Right ventricle myocardium inferior (tissue), 1 donor: ENCODE results near the gene KCNN1. TPM values are rescaled to one million over a fixed set of nuclear protein-coding genes. Genes with fewer than 3 reads are reported as not detected.
"Not testable (repeated sequence)": the region's sequence is repeated elsewhere in the genome, so short reads cannot be mapped to it uniquely, and the experiment has no call there.

Source experiments
- ATAC-seq: fragments of 200-7000 bp; cut with Tn5 transposase; one replicate; pipeline ENCODE4 v1.9.1; 2020; ENCODE audit warnings: mild to moderate bottlenecking, moderate library complexity
- DNase-seq: peaks from one replicate; pipeline ENCODE4 v3.0.0; 2021; ENCODE audit errors: missing footprints
- intact Hi-C: fragments of 100-400 bp; cut with DNase I; formaldehyde crosslinking; loops from one replicate; pipeline ENCODE4 v1.11.0; 2022
- total RNA-seq: library from RNA; stranded (reverse); fragmentation: NEBNext Ultra II Directional; extraction: Animal tissue kit (Norgen Biotek cat#: 25700); gene quantifications from one replicate; pipeline ENCODE4 v1.2.1, GENCODE V29; 2021
- donor health status: DM: no; HTN: yes; CAD: no; lungs with severe emphysema.

KCNN1 gene
- total RNA-seq, 1 donor from 2014 or later: not detected

DNA sequence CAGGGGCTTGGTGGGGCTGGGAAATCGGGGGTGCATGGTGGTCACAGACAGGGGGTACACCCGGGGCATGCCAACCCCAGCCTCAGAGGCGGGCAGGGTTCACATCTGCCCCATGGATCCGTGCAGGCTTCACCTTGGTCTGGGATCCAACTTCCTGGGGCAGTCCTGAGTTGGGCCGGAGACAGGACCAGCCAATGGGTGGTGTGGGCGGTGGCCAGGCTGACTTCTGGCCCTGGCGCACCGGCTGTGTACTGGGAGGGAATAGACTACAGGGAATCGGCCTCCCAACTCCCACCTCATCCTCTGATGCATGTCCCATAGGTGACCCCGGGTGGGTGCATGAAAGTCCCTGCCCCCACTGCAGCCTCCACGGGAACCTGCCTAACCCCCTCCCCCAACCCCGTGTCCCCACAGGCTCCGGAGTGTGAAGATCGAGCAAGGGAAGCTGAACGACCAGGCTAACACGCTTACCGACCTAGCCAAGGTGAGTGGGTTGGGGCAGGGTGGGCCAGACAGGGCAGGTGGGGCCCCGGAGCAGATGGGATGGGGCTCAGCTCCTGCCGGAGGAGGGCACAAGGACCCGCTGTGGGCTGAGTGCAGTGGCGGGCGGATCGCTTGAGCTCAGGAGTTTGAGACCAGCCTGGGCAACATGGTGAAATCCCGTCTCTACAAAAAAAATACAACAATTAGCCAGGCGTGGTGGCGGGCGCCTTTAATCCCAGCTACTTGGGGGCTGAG lies 26.3 kb downstream of the KCNN1 start:
- ATAC-seq: no peak
- DNase-seq: no peak
- intact Hi-C loops: no loop called here

DNA sequence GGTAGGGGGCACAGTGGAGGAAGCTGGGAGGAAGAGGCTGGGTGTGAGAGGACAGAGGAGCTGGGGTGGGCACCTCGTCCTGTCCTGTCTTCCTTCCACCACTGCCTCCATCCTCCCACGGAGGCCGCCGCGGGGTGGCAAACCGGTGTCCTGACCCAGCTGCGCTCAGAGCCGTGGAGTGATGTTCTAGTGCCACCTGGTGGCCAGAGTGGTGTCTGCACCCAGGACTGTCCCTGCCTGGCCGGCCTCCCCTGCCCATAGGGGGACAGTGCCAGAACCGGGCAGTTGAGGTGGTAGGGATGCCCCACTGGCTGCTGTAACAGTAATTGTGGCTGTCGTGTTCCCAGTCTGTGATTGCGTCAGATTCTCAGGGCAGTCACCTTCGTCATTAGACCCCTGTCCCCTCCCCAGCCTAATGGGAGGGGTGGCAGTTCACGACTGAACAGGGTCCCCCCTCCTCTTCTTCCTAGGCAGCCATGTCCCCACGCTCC lies 30.0 kb downstream of the KCNN1 start:
- ATAC-seq (peak; percentile 85), DNase-seq (peak; percentile 91)
- intact Hi-C loops: loop anchor here (1.0 to 2.0 kb wide), 2 partner anchors 59 to 138 kb away; partner anchors contain the start of gene RPL18A

DNA sequence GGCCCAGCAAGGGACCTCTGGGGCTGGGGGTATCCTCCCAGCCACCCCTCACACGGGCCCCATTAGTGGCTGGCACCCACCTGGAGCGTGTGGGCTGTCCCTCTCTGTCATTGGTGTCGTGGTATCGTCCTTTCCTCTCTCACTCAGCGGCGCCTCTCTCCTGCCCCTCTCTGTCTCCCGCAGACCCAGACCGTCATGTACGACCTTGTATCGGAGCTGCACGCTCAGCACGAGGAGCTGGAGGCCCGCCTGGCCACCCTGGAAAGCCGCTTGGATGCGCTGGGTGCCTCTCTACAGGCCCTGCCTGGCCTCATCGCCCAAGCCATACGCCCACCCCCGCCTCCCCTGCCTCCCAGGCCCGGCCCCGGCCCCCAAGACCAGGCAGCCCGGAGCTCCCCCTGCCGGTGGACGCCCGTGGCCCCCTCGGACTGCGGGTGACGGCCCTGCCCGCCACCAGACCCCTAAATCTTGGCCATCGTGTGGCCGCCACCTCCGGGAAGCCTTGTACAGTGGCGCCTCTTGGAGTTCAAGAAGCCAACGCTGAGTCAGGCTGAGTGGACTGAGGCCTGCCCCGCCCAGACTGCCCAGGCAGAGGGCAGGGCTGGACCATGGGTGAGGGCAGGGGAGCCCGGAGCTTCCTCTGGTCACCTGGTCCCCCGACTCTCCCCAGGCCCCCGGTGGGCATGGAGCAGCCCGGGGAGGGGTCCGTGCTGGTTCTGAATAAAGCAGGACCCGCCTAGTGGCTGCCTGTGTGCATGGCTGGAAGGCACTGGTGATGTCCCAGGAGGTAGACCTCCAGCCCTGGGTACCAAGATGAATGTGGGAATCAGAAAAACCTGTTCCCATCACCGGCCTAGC lies 31.3 kb downstream of the KCNN1 start:
- ATAC-seq (no peak), DNase-seq (no peak)
- intact Hi-C loops: loop anchor here (1.0 to 2.0 kb wide), 2 partner anchors 60 to 139 kb away; partner anchors contain the start of gene RPL18A

DNA sequence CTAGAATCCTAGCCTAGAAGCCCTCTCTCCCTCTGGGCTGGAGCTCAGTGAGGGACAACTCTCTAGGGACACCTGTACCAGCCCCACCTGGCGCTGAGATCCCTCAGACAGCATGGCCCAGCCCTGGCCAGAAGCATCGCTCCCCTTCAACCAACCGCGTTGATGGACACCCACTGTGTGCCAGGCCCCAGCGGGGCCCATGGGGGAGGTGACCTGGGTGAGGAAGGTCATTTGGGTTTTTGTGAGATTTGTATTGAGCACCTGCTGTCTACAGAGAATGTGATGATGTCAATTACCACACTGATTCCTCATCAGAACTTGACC lies 31.9 kb downstream of the KCNN1 start:
- ATAC-seq: no peak
- intact Hi-C loops: no loop called here
- DNase-seq: no peak

DNA sequence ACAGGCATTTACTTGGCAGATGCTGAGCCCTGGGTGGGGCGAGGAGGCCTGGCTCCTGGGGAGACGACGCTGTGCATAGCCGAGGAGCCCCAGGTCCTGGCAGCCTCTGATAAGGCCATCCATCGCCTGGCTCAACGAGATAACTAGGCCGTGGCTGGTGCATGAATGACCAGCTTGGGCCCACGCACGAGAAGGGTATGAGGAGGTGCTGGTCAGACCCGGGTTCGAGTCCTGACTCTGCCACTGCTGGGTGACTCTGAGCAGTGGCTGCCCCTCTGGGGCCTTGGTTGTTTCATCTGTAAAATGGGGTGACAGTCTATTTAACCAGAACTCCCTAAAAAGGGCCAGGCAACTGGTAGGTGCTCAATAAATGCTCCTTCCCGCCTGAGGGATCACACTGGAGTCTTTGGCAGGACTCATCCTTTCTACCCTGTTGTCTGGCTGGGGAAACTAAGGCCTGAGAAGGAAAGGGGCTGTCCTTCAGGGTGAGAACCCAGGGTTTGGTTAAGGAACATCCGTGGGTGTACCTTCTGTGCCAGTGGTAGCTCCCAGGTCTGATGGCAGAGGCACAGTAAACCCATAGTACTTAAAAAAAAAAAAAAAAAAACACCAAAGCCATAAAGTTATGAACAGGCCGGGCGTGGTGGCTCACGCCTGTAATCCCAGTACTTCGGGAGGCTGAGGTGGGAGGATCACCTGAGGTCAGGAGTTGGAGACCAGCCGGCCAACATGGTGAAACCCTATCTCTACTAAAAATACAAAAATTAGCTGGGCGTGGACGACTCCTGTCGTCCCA lies 33.0 kb downstream of the KCNN1 start:
- DNase-seq: no peak

DNA sequence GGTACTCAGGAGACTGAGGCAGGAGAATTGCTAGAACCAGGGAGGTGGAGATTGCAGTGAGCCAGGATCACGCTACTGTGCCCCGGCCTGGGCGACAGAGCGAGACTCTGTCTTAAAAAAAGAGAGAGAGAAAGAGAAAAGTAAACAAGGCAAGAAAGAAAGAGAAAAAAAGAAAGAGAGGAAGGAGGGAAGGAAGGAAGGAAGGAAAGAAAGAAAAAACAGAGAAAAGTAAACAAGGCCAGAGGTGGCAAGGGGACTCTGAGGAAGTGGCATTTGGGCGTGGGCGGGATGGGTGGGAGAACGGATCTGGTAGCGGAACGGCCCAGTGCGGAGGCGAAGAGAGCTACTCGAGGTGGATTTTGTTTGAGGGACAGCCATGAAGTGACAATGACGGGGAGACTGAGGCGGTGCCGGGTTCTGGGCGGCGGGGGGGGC lies 33.6 kb downstream of the KCNN1 start:
- ATAC-seq (no peak), DNase-seq (no peak)
- intact Hi-C loops: no loop called here

More for the DNA sequence above, 33.0 kb downstream of the KCNN1 start:
- no peak for ATAC-seq
- intact Hi-C loops: no loop called here

DNA sequence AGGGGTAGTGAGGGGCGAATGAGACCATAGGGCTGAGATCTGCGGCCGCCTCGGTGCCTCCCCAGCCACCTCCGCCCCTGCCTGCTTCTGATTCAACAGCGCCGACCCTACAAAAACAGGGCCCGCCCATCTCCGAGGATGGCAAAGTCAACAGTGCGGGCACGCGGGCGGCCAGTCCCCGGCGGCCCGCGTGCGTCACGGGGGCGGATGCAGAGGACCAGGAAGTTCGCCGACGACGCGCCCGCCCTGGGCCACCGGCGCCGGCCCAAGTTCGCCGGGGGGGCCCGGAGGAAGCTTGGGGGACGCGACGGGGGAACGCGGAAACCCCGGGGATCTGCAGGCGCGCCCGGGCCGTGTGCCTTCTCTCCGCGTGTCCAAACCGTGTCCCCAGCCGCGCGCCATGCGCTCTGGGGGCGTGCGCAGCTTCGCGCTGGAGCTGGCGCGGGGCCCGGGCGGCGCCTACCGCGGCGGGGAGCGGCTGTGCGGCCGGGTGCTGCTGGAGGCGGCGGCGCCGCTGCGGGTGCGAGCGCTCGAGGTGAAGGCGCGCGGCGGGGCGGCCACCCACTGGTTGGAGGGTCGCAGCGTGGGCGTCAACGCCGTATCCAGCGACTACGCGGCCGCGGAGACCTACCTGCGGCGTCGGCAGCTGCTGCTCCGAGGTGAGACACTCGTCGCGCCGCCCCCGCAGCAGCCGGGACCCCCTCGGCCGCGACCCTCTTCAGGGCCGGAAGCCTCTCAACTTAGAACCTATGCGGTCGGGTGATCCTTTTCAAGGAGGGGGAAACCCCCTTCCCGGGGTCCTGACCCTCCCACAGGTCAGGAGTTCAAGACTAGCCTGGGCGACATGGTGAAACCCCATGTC lies 34.2 kb downstream of the KCNN1 start:
- intact Hi-C loops: no loop called here
- DNase-seq (peak; percentile 97), ATAC-seq (peak; percentile 88)

DNA sequence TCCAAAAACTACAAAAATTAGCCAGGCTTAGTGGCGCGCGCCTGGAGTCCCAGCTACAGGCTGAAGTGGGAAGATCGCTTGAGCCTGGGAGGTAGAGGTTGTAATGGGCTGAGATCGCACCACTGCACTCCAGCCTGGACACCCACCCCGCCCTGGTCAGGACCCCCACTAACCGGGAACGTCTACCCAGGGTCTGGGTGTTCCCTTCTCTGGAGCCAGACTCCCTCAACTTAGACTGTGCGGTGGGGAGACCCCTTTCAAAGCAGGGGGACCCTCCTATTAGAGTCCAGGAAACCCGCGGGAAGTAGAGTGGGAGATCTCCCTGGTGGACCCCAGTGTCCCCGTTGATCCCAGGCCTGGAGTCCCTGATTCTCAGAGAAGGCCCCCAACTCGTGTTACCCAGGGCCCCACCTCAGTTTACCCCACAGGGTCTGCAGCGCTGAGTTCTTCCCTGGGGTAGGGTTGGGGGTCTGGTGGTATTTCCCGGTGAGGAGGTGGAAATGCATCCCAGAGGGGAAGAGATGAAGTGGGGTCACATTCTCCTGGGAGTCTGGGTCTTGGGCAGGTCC lies 35.0 kb downstream of the KCNN1 start:
- DNase-seq (no peak), ATAC-seq (no peak)
- intact Hi-C loops: no loop called here

DNA sequence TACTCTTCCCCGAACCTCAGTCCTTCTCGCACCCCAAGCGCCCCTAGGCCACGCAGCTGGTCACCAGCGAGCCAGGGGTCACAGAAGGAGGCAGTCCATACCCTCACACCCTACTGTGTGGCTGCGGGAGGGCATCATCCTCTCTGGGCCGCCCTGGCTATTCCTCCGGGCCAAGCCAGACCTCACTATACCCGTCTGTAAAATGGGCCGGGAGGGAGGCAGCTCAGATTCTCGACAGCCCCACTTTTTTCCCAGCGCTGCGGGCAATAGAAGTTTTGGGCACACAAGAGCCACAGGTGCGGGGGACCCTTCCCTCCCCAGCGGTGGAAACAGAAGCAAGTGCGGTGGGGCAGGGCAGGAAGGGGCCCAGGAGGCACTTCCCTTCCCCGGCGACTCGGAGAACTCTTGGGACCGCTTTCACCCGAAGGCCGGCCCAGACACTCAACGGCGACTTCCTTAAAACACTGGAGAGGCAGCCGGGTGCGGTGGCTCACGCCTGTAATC lies 35.5 kb downstream of the KCNN1 start:
- ATAC-seq (no peak), DNase-seq (peak; percentile 86)
- intact Hi-C loops: no loop called here

DNA sequence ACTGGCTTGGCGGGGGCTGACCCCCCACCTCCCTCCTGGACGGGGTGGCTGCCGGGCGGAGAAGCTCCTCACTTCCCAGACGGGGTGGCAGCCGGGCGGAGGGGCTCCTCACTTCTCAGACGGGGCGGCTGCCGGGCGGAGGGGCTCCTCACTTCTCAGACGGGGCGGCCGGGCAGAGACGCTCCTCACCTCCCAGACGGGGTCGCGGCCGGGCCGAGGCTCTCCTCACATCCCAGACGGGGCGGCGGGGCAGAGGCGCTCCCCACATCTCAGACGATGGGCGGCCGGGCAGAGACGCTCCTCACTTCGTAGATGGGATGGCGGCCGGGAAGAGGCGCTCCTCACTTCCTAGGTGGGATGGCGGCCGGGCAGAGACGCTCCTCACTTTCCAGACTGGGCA lies 38.8 kb downstream of the KCNN1 start:
- ATAC-seq, intact Hi-C loops, DNase-seq: not testable (repeated sequence)

DNA sequence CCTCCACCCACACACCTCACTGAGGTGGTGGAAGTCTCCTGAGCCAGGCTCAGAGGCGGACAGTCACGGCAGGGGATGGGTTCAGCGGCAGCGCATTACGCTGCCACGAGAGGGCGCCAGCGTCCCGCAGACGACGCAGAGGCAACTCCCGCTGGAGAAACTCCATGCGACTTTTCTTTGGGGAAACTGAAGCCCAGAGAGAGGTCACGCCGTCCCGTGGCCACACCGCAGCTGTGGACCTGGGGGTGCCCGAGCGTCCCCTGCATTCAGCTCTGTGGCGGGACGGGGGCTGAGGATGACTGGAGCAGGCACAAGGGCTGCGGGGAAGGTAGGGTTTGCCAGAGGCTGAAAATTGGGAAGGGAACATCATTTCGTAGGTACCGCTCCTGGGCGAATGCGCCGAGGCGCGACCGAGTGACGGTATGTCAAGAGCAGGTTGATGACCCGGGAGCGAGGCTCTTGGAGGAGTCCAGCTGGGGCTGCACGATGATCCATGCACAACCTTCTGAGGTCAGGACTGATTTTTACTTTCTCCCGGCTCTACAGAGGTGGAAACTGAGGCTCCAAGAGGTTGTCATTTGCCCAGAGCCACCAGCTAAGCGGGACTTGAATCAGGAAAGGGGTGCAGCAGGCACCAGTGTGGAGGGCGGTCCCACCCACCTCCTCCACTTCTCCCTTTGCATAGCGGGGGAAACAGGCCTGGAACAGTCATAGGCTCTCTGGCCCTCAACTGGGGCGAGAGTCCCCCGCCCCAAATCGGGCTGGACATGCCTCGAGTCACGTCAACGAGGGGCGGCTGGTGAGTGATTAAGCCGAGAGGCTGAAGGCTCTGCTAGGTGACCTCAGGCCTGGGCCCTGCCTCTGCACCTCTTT lies 40.4 kb downstream of the KCNN1 start:
- intact Hi-C loops: loop anchor here (1.0 kb wide), 1 partner anchor 51 kb away; no protein-coding TSS in a partner anchor
- DNase-seq: peak; percentile 92
- ATAC-seq: peak; percentile 87

DNA sequence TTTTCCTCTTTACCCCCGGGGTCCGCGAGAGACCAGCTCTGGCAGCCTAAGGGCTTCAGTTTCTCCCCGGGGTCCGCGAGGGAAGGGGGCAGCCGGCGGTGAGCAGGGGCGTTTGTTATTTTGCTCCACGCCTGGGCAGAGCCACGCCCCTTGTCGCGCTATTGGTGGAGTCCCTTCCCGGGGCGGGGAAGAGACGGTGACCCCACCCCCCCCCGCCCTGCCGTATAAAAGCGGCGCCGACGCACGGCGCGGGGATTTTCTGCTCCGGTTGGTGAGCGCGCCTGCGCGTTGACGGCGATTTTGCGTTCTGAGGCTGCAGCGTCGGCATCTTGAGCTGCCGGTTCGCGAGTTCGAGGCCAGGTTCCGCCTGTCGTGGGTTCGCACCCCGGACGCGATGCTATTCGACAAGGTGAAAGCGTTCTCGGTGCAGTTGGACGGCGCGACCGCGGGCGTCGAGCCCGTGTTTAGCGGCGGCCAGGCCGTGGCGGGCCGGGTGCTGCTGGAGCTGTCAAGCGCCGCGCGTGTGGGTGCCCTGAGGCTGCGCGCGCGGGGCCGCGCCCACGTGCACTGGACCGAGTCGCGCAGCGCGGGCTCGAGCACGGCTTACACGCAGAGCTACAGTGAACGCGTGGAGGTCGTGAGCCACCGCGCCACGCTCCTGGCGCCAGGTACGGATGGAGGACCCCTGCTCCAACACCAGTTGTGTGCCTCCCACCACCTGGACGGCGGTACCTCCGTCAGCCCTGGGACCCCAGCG lies 41.2 kb downstream of the KCNN1 start, which contains the start of gene ARRDC2:
ARRDC2 (plus strand) TSS at position 254 of the 757 bp plus-strand sequence; CDS start at position 395, 141 bp downstream.
- ATAC-seq: peak; percentile 94
- peak; percentile 97 for DNase-seq
- intact Hi-C loops: loop anchor here (1.0 kb wide), 1 partner anchor 50 kb away; no protein-coding TSS in a partner anchor

DNA sequence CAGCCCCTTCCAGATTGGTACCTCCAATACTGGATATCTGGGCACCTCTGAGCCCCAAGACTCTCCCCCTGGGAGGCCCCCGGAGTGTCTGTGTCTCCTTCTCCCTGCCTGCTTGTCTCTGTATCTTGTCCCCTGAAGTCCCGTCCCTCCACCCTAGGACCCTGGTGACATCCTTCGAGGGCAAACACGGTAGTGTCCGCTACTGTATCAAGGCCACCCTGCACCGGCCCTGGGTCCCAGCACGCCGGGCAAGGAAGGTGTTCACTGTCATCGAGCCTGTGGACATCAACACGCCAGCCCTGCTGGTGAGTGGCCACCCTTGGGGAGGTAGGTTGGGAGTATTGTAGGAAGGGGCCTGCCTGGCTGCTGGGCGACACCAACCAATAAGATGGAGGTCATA lies 41.9 kb downstream of the KCNN1 start:
- DNase-seq: no peak
- intact Hi-C loops: no loop called here
- ATAC-seq: no peak

DNA sequence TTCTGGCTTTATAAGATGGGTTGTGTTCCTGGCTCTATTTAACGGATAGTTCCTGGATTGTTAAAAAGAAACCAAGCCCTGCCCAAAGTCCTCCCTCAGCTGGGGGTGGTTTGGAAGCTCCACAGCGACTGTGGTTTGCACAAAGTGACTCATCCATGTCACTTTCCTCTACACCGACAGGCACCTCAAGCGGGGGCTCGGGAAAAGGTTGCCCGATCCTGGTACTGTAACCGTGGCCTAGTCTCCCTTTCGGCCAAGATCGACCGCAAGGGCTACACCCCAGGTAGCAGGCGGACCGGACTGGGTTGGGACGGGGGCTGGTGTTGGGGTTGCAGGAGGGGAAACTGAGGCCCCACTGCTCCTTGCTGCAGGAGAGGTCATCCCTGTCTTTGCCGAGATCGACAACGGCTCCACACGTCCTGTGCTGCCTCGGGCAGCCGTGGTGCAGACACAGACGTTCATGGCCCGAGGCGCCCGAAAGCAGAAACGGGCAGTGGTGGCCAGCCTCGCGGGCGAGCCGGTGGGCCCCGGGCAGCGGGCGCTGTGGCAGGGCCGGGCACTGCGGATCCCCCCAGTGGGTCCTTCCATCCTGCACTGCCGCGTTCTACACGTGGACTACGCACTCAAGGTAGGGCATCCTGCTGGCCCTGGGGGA lies 42.6 kb downstream of the KCNN1 start:
- ATAC-seq (no peak), DNase-seq (no peak)
- intact Hi-C loops: no loop called here

DNA sequence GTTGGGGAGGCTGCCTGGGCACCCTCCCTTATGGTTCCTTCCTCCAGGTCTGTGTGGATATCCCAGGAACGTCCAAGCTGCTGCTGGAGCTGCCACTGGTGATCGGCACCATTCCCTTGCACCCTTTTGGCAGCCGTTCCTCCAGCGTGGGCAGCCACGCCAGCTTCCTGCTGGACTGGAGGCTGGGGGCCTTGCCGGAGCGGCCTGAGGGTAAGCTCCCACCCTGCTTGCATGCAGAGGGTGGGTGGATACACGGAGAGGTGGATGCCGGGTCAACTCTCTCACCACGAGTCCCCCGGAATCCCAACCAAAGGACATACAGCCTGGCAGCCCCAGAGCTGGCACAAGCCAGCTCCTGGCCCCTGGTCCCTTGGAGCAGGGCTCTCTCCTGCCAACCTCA lies 43.2 kb downstream of the KCNN1 start:
- ATAC-seq: no peak
- DNase-seq: no peak
- intact Hi-C loops: no loop called here
